GM13977 (cell line): ENCODE results near the gene ELAVL4.

ENCODE experiments used
- DNase-seq: peaks from one replicate; pipeline ENCODE4 v3.0.0; 2012; ENCODE audit warnings: low spot score
- in situ Hi-C: fragments of 300-500 bp; cut with MboI; formaldehyde crosslinking; loops from one replicate; pipeline ENCODE4 v1.12.0; 2022; ENCODE audit warnings: low sequenced_read_pairs, low pct_unique_long_range_greater_than_20kb, mixed read lengths, inconsistent platforms; ENCODE audit not compliant: unreplicated experiment
- TF ChIP-seq, protein P1 (sequence below): IDR thresholded peaks from 2 replicates; pipeline ENCODE4 v1.5.1; 2012; ENCODE audit warnings: mild to moderate bottlenecking, control low read depth; ENCODE audit not compliant: insufficient read depth; ENCODE audit errors: extremely low read depth, missing control alignments

The ELAVL4 gene

DNA sequence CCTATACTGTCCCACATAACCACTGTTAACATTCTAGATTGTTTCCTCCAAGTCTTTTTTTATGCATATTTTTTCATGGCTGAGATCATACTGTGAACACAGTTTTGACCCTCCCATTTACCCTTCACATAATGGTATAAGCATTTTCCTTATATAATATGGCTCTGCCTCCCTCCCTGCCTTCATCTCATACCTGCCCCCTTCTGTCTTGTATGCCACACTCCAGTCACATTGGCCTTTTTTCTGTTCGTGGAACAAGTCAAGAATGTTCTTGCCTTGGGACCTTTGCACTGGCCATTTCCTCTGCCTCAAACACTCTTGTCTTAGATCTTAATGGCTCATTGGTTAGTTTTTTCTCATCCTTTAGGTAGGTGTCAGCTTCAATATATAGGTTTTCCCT, 24.3 kb upstream of the ELAVL4 start:
- no peak for DNase-seq
- TF ChIP-seq, protein P1, sequence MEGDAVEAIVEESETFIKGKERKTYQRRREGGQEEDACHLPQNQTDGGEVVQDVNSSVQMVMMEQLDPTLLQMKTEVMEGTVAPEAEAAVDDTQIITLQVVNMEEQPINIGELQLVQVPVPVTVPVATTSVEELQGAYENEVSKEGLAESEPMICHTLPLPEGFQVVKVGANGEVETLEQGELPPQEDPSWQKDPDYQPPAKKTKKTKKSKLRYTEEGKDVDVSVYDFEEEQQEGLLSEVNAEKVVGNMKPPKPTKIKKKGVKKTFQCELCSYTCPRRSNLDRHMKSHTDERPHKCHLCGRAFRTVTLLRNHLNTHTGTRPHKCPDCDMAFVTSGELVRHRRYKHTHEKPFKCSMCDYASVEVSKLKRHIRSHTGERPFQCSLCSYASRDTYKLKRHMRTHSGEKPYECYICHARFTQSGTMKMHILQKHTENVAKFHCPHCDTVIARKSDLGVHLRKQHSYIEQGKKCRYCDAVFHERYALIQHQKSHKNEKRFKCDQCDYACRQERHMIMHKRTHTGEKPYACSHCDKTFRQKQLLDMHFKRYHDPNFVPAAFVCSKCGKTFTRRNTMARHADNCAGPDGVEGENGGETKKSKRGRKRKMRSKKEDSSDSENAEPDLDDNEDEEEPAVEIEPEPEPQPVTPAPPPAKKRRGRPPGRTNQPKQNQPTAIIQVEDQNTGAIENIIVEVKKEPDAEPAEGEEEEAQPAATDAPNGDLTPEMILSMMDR: no peak
- in situ Hi-C loops: no loop called here

DNA sequence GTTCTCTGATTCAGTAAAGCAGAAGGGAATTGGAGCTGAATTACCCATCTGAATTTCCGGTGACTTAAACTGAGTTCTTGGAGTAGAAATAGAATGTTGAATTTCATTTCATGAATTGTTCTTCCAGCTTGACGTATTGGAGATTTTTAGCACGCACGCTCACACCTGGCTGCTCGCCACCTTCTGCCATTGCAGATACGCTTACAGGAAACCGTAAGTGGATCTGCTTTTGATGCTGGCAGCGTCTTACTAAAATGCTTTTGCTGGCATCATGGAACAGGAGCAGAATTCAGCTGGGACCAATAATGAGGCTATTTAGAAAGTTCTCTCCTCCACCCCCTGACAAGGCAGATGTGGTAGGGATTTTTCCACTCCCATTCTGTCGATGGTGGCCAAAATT, 17.7 kb upstream of the ELAVL4 start:
- TF ChIP-seq, protein P1: no peak
- in situ Hi-C loops: no loop called here
- no peak for DNase-seq

DNA sequence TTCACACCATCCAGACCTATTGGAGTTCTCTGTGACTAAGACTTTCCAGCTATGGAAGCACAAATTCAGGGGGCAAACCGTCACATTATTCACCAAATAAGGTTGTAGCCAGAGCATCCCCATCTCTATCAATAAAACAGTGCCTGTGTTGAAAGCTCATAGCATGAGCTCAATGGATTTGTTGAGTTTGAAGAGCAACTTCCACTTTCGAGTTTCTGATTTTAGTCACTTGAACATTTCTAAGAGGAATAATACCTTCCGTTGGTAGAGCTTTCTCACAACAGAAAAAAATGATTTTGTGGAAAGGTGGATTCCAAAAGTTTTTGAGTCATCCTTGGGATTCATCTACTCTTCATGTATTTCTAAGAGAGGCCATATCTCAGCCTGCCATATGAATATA, 13.0 kb upstream of the ELAVL4 start:
- TF ChIP-seq, protein P1: no peak
- in situ Hi-C loops: no loop called here
- no peak for DNase-seq

DNA sequence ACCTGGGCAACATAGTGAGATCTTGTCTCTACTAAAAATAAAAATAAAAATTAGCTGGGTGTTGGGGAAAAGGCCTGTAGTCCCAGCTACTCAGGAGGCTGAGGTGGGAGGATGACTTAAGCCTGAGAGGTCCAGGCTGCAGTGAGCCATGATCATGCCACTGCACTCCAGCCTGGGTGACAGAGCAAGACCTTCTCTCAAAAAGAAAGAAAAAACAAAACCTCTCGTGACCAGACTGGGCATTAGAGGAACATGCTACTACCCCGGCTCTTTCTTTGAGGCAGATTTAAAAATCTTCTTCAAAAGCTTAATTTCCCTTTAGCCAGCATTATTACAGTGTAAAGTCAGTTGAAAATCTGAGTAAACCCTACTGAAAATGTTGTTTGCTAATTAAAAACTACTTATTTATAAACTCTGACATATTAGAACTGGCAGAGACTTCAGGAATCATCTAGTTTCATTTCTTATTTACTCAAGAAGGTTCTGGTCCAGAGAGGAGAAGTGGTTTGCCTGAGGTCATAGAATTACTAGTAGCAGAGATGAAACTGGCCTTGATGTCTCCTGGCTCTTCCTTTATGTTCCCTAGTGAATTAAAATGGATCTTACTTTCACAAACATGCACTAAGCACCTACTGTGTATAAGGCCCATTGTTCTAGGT, 11.6 kb upstream of the ELAVL4 start:
- in situ Hi-C loops: no loop called here
- no peak for DNase-seq
- TF ChIP-seq, protein P1: no peak

DNA sequence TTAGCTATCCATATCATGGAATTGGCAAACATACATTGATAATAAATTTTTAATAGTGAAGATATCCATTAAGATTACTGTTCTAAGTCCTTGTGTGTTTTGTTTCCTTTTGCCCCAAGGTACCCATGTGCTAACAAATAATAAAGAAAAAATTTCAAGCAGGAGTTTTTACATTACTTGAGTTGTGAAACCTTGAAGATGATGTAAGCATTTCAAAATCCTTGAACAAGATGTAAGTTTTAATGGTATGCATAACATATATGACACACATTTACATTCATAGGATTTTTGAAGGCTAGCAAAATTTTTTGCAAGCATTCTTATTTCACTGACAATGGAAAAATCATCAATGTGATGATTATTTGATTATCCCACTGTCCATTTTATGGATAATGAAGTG, 10.9 kb upstream of the ELAVL4 start:
- in situ Hi-C loops: no loop called here
- DNase-seq: no peak
- TF ChIP-seq, protein P1: no peak

DNA sequence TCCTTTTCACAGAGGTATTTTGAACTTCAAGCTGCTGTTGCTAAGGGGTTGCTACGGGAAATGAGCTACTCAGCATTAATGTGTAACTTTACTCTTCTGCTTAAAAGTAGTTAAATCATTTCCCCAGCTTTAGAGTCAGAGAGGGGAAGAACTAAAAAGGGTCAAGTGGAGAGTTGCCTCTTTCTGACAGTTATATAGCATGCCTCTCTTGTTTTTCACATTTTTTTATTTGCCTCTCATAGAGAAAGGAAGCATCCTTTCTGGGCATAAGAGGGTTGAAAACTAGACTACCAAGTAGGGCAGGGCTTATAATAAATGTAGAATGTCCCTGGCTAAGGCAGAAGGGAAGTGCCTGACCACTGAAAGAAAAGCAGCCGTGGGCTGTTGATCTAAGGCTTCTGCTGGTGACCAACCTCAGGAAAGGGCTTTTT, 10.1 kb upstream of the ELAVL4 start:
- TF ChIP-seq, protein P1: no peak
- in situ Hi-C loops: no loop called here
- no peak for DNase-seq
